ENCODE data around the gene NEGR1. TPM values are rescaled to one million over a fixed set of nuclear protein-coding genes. Genes with fewer than 3 reads are reported as not detected.

The NEGR1 gene
- total and polyA plus RNA-seq, 2 donors (not counting 3 experiments of a cell fraction or from before 2014, with no cell fraction given), result 6.8 to 21.8 TPM

- ChIA-PET CTCF (no interaction called here), POLR2A (no interaction called here)
- Histone ChIP-seq H2AFZ (ENCODE audit: low read depth, low read length) (no peak overlapping the region), H3K4me3 (replicated peaks in 1 of 3; ENCODE audit: insufficient read depth in 1 of 3, low read depth in 1 of 3, low read length in 3 of 3) (no peak overlapping the region), H3K36me3 (ENCODE audit: control insufficient read depth in 2 of 2, extremely low read depth in 1 of 2, insufficient read depth in 2 of 2, low read length in 2 of 2) (no peaks in the 10 kb centered on the region), H3K79me2 (ENCODE audit: control insufficient read depth, insufficient read depth, low read length) (no peaks in the 10 kb centered on the region), H3K27me3 (ENCODE audit: control insufficient read depth in 2 of 2, insufficient read depth in 2 of 2, low read length in 2 of 2) (no peaks in the 10 kb centered on the region), H3K27ac (ENCODE audit: insufficient read depth, low read depth, low read length) (no peak overlapping the region), H3K4me2 (ENCODE audit: insufficient read depth, low read length) (no peak overlapping the region), H3K9me3 (replicated peaks; ENCODE audit: control insufficient read depth, insufficient read depth, low read length) (no peaks in the 10 kb centered on the region), H4K20me1 (replicated peaks; ENCODE audit: control insufficient read depth, extremely low read depth, insufficient read depth, low read length) (no peaks in the 10 kb centered on the region), H3K4me1 (ENCODE audit: control insufficient read depth, extremely low read depth, insufficient read depth, low read length) (no peaks in the 10 kb centered on the region), H3K9me1 (replicated peaks; ENCODE audit: control insufficient read depth, extremely low read depth, insufficient read depth, low read length) (no peaks in the 10 kb centered on the region), H3K9ac (replicated peaks; ENCODE audit: extremely low read depth, insufficient read depth, low read length) (no peak overlapping the region)
- intact Hi-C loops (cut with micrococcal nuclease) (no loop called here), dilution Hi-C loops (cut with MboI; ENCODE audit: extremely low pct_ligation_motif_present, low sequenced_read_pairs) (no loop called here)
- no TSS peak for BruUV-seq (replicated peaks)
- DNase-seq (ENCODE audit: low read depth, low spot score), result no peak
- no peak for FAIRE-seq
- TF ChIP-seq CTCF (IDR thresholded peaks at IDR 0.05; ENCODE audit: extremely low read depth in 1 of 2, insufficient read depth in 1 of 2, low read depth in 1 of 2, low read length in 2 of 2) (no peak), MYC (IDR thresholded peaks at IDR 0.05; ENCODE audit: low read depth, low read length) (no peak), FOS (IDR thresholded peaks at IDR 0.05; ENCODE audit: borderline replicate concordance, insufficient read depth, low read length) (no peak), EZH2 (IDR thresholded peaks at IDR 0.05; ENCODE audit: borderline replicate concordance, low read depth, low read length, severe bottlenecking) (no peak), POLR2AphosphoS5 (IDR thresholded peaks at IDR 0.05; ENCODE audit: insufficient read depth, low read depth, low read length) (no peak), MAX (IDR thresholded peaks at IDR 0.05; ENCODE audit: insufficient read depth, insufficient read length) (no peak), POLR2A (IDR thresholded peaks at IDR 0.05; ENCODE audit: low read depth, low read length) (no peak), GATA2 (IDR thresholded peaks at IDR 0.05; ENCODE audit: insufficient read depth, insufficient read length, low read depth, low read length) (no peak), JUN (IDR thresholded peaks at IDR 0.05; ENCODE audit: borderline replicate concordance, insufficient read depth, insufficient read length, low read depth) (no peak)
These were observed 771.6 kb downstream of the NEGR1 start for GRCh38 chr1:71510725-71511124.
